ENCODE results near the gene SEC14L5. TPM values are rescaled to one million over a fixed set of nuclear protein-coding genes. Genes with fewer than 3 reads are reported as not detected.

The SEC14L5 gene
- total RNA-seq, 2 donors from 2014 or later: 0.22 to 0.33 TPM

GRCh38 chr16:5060073-5060641 lies 102.0 kb downstream of the SEC14L5 start:
- no peaks in the 10 kb centered on the region for H3K4me1 ChIP-seq (ENCODE audit: control insufficient read depth, insufficient read depth, low read length)
- Mint-ChIP-seq H3K9me3 (no peaks in the 10 kb centered on the region), H3K27me3 (ENCODE audit: insufficient read depth) (peaks cover 6% of the 10 kb centered on the region), H3K36me3 (ENCODE audit: low read depth) (no peaks in the 10 kb centered on the region), H3K4me3 (no peak overlapping the region), H3K4me1 (peaks cover 5% of the 10 kb centered on the region), H3K27ac (no peak overlapping the region)
- TF ChIP-seq CTCF (conservative IDR thresholded peaks at IDR 0.05): no peak
- no peak overlapping the region for H3K4me3 ChIP-seq (ENCODE audit: low read length)
- no peak for DNase-seq
- no peak overlapping the region for H3K27ac ChIP-seq (ENCODE audit: low read depth, low read length)
- WGBS, 2 experiments (ENCODE audit: insufficient coverage in 1 of 2, insufficient read length in 1 of 2): 74 to 78% methylated on average over 7 to 10 of the region's 10 CpGs
- H3K36me3 ChIP-seq (ENCODE audit: control insufficient read depth, insufficient read depth, low read length): no peaks in the 10 kb centered on the region
- no peaks in the 10 kb centered on the region for H3K27me3 ChIP-seq (ENCODE audit: control insufficient read depth, insufficient read depth, low read length, poor library complexity, severe bottlenecking)
- no peak overlapping the region for H3K9ac ChIP-seq (ENCODE audit: extremely low read depth, low read length, poor library complexity, severe bottlenecking)
- H3K9me3 ChIP-seq (ENCODE audit: control insufficient read depth, low read length): no peaks in the 10 kb centered on the region

- Histone ChIP-seq H3K27ac (ENCODE audit: low read depth, low read length) (no peak overlapping the region), H3K36me3 (ENCODE audit: control insufficient read depth, insufficient read depth, low read length) (no peaks in the 10 kb centered on the region), H3K9ac (ENCODE audit: extremely low read depth, low read length, poor library complexity, severe bottlenecking) (no peak overlapping the region), H3K27me3 (ENCODE audit: control insufficient read depth, insufficient read depth, low read length, poor library complexity, severe bottlenecking) (no peaks in the 10 kb centered on the region), H3K9me3 (ENCODE audit: control insufficient read depth, low read length) (no peaks in the 10 kb centered on the region), H3K4me1 (ENCODE audit: control insufficient read depth, insufficient read depth, low read length) (no peaks in the 10 kb centered on the region), H3K4me3 (ENCODE audit: low read length) (no peak overlapping the region)
- Mint-ChIP-seq H3K4me1 (peaks cover 5% of the 10 kb centered on the region), H3K4me3 (no peak overlapping the region), H3K27ac (no peak overlapping the region), H3K27me3 (ENCODE audit: insufficient read depth) (peaks cover 6% of the 10 kb centered on the region), H3K36me3 (ENCODE audit: low read depth) (no peaks in the 10 kb centered on the region), H3K9me3 (no peaks in the 10 kb centered on the region)
- TF ChIP-seq CTCF (conservative IDR thresholded peaks at IDR 0.05): no peak
- WGBS, 2 experiments (ENCODE audit: insufficient coverage in 1 of 2, insufficient read length in 1 of 2): 88 to 97% methylated on average over 5 to 11 of the region's 11 CpGs
- DNase-seq: no peak
Observed at GRCh38 chr16:5062051-5062450, 103.9 kb downstream of the SEC14L5 start.

DNA sequence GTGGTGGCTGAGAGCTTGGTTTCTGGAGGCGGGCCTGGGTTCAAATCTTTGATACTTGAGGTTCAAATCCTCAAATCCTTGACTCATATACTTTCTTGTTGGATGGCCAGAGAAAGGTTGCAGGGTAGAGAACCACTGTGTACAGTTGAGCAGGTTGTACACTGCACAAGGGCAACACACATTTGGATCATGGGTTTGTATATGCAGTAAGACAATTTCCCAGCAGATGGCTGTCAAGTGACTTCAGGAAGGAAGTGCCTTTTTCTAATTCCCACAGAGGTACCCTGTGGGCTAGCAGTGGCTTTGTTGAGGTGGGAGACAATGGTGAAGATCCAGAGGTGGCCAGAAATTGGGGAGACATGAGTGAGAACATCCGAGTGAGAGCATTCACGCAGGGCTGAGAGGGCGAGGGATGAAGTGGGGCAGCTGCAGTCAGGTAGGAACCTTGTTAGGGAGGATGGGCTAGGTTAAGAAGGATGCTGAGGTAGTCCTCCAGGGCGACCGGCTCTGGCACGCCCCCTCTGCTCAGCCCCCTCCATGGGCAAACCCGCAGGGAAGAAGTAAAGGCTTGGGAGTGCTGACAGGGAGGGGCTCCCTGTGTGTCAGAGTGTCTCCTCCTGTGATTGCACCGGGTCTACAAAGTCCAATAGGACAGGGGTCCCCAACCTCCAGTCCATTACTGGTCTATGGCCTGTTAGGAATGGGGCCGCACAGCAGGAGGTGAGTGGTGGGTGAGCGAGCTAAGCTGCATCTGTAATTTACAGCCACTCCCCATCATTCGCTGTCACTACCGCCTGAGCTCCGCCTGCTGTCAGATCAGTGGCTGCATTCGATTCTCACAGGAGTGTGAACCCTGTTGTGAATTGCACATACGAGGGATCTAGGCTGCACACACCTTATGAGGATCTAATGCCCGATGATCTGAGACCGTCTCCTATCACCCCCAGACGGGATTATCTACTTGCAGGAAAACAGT lies 104.9 kb downstream of the SEC14L5 start:
- H3K27ac ChIP-seq (ENCODE audit: low read depth, low read length): no peak overlapping the region
- peak; percentile 63 for DNase-seq
- H3K4me1 ChIP-seq (ENCODE audit: control insufficient read depth, insufficient read depth, low read length): no peaks in the 10 kb centered on the region
- H3K4me3 Mint-ChIP-seq: no peak overlapping the region
- H3K4me3 ChIP-seq (ENCODE audit: low read length): no peak overlapping the region
- H3K9ac ChIP-seq (ENCODE audit: extremely low read depth, low read length, poor library complexity, severe bottlenecking): no peak overlapping the region
- no peaks in the 10 kb centered on the region for H3K27me3 ChIP-seq (ENCODE audit: control insufficient read depth, insufficient read depth, low read length, poor library complexity, severe bottlenecking)
- 75 to 90% methylated on average over 10 to 19 of the region's 19 CpGs for WGBS, 2 experiments (ENCODE audit: insufficient coverage in 1 of 2, insufficient read length in 1 of 2)
- H3K36me3 ChIP-seq (ENCODE audit: control insufficient read depth, insufficient read depth, low read length): no peaks in the 10 kb centered on the region
- no peak overlapping the region for H3K27ac Mint-ChIP-seq
- H3K27me3 Mint-ChIP-seq (ENCODE audit: insufficient read depth): peaks cover 6% of the 10 kb centered on the region
- no peaks in the 10 kb centered on the region for H3K9me3 Mint-ChIP-seq
- no peaks in the 10 kb centered on the region for H3K36me3 Mint-ChIP-seq (ENCODE audit: low read depth)
- TF ChIP-seq CTCF (conservative IDR thresholded peaks at IDR 0.05): no peak
- peaks cover 5% of the 10 kb centered on the region for H3K4me1 Mint-ChIP-seq
- H3K9me3 ChIP-seq (ENCODE audit: control insufficient read depth, low read length): no peaks in the 10 kb centered on the region
